Lower lobe of right lung (tissue), 2 donors: ENCODE results near the gene SMTNL2. TPM values are rescaled to one million over a fixed set of nuclear protein-coding genes. Genes with fewer than 3 reads are reported as not detected.
"Not testable (repeated sequence)": the region's sequence is repeated elsewhere in the genome, so short reads cannot be mapped to it uniquely, and the experiment has no call there.

ENCODE experiments used
- ATAC-seq, 2 donors: fragments of 200-7000 bp; cut with Tn5 transposase; one replicate each; pipeline ENCODE4 v1.9.1; 2020 to 2022; ENCODE audit warnings: mild to moderate bottlenecking in 2 of 2, moderate library complexity in 2 of 2
- DNase-seq: peaks from one replicate; pipeline ENCODE4 v3.0.0-alpha.2; 2020
- H3K27ac ChIP-seq: fragments of 200-600 bp; one replicate; pipeline ENCODE4 v1.8.0; 2022
- H3K27me3 ChIP-seq: fragments of 200-600 bp; one replicate; pipeline ENCODE4 v1.8.0; 2022; ENCODE audit warnings: low read depth
- H3K36me3 ChIP-seq: fragments of 200-600 bp; one replicate; pipeline ENCODE4 v1.8.0; 2022; ENCODE audit warnings: mild to moderate bottlenecking
- H3K4me1 ChIP-seq: fragments of 200-600 bp; one replicate; pipeline ENCODE4 v1.8.0; 2022
- H3K4me3 ChIP-seq: fragments of 200-600 bp; one replicate; pipeline ENCODE4 v1.8.0; 2022; ENCODE audit warnings: mild to moderate bottlenecking
- H3K9me3 ChIP-seq: fragments of 200-600 bp; one replicate; pipeline ENCODE4 v1.8.0; 2022
- CTCF ChIP-seq: fragments of 200-600 bp; IDR thresholded peaks from one replicate; pipeline ENCODE4 v1.8.0; 2022; ENCODE audit warnings: antibody characterized with exemption, mild to moderate bottlenecking
- intact Hi-C: fragments of 100-400 bp; cut with DNase I; formaldehyde crosslinking; loops from one replicate; pipeline ENCODE4 v1.11.0; 2022
- total RNA-seq: library from RNA; stranded (reverse); fragmentation: NEBNext Ultra II Directional; extraction: Animal tissue kit (Norgen Biotek cat#: 25700); gene quantifications from one replicate; pipeline ENCODE4 v1.2.1, GENCODE V29; 2021
- donor health status: DM: no; HTN: yes; CAD: no; lungs with severe emphysema.

Gene SMTNL2
- total RNA-seq, 1 donor from 2014 or later: 6.4 TPM

GRCh38 chr17:4622375-4622774 lies 38.0 kb downstream of the SMTNL2 start:
- no peak for TF ChIP-seq CTCF
- no peaks in the 10 kb centered on the region for H3K9me3 ChIP-seq
- H3K27ac ChIP-seq: no peak overlapping the region
- intact Hi-C loops: loop anchor here (10.0 kb wide), 1 partner anchor 58 kb away; the partner anchor contains the start of gene GGT6
- no peaks in the 10 kb centered on the region for H3K36me3 ChIP-seq
- H3K4me3 ChIP-seq: no peak overlapping the region
- no peaks in the 10 kb centered on the region for H3K27me3 ChIP-seq
- H3K4me1 ChIP-seq: peaks cover 5% of the 10 kb centered on the region
- DNase-seq: no peak
- ATAC-seq: no peak

GRCh38 chr17:4623249-4623648 lies 38.9 kb downstream of the SMTNL2 start:
- Histone ChIP-seq H3K4me1 (peaks cover 5% of the 10 kb centered on the region), H3K27me3 (no peaks in the 10 kb centered on the region), H3K36me3 (no peaks in the 10 kb centered on the region), H3K4me3 (no peak overlapping the region), H3K9me3 (no peaks in the 10 kb centered on the region), H3K27ac (no peak overlapping the region)
- no peak for TF ChIP-seq CTCF
- ATAC-seq (no peak), DNase-seq (no peak)
- intact Hi-C loops: loop anchor here (10.0 kb wide), 1 partner anchor 58 kb away; the partner anchor contains the start of gene GGT6

- intact Hi-C loops: loop anchor here (10.0 kb wide), 1 partner anchor 60 kb away; the partner anchor contains the start of gene GGT6
- not testable (repeated sequence) for H3K27ac ChIP-seq, H3K27me3 ChIP-seq, DNase-seq, H3K4me1 ChIP-seq, H3K9me3 ChIP-seq, H3K36me3 ChIP-seq, H3K4me3 ChIP-seq, ATAC-seq
These were observed 40.2 kb downstream of the SMTNL2 start for GRCh38 chr17:4624451-4624911.

- no peaks in the 10 kb centered on the region for H3K36me3 ChIP-seq
- ATAC-seq (peak in 1 of 2 donors; percentile 78), DNase-seq (no peak)
- intact Hi-C loops: loop anchor here (10.0 kb wide), 1 partner anchor 60 kb away; the partner anchor contains the start of gene GGT6
- no peak overlapping the region for H3K27ac ChIP-seq
- H3K4me3 ChIP-seq: no peak overlapping the region
- H3K9me3 ChIP-seq: no peaks in the 10 kb centered on the region
- peaks cover 5% of the 10 kb centered on the region for H3K4me1 ChIP-seq
- H3K27me3 ChIP-seq: no peaks in the 10 kb centered on the region
- no peak for TF ChIP-seq CTCF
These were observed 40.9 kb downstream of the SMTNL2 start for GRCh38 chr17:4625181-4625617.

- no peaks in the 10 kb centered on the region for H3K9me3 ChIP-seq
- no peak for TF ChIP-seq CTCF
- H3K27ac ChIP-seq: no peak overlapping the region
- no peak for DNase-seq
- no peak for ATAC-seq
- H3K4me1 ChIP-seq: peaks cover 5% of the 10 kb centered on the region
- H3K36me3 ChIP-seq: no peaks in the 10 kb centered on the region
- no peaks in the 10 kb centered on the region for H3K27me3 ChIP-seq
- intact Hi-C loops: loop anchor here (10.0 kb wide), 1 partner anchor 62 kb away; the partner anchor contains the start of gene GGT6
- H3K4me3 ChIP-seq: no peak overlapping the region
These were observed 42.5 kb downstream of the SMTNL2 start for GRCh38 chr17:4626734-4627256.

- H3K27me3 ChIP-seq: peaks cover 23% of the 10 kb centered on the region
- no peaks in the 10 kb centered on the region for H3K4me1 ChIP-seq
- ATAC-seq (no peak), DNase-seq (no peak)
- H3K9me3 ChIP-seq: no peaks in the 10 kb centered on the region
- no peaks in the 10 kb centered on the region for H3K36me3 ChIP-seq
- H3K4me3 ChIP-seq: no peak overlapping the region
- intact Hi-C loops: no loop called here
- H3K27ac ChIP-seq: no peak overlapping the region
- TF ChIP-seq CTCF: no peak
These were observed 47.1 kb downstream of the SMTNL2 start for GRCh38 chr17:4631431-4631830.
